IMR-90 (cell line): ENCODE results near the gene CERK. TPM values are rescaled to one million over a fixed set of nuclear protein-coding genes. Genes with fewer than 3 reads are reported as not detected.

Source experiments
- ATAC-seq: fragments of 200-7000 bp; cut with Tn5 transposase; 2 replicates; pipeline ENCODE4 v1.9.1; 2020; ENCODE audit warnings: low read depth, mild to moderate bottlenecking, moderate library complexity
- BruUV-seq: library from RNA; stranded (reverse); fragments of 400-500 nt; replicated peaks from 2 replicates; lab custom pipeline; 2021; lab: Mats Ljungman, UMichigan
- CTCF ChIA-PET: fragments of 300-600 bp; formaldehyde crosslinking; extraction: SDS; loops from one replicate; lab custom pipeline; 2021; ENCODE audit warnings: antibody characterized with exemption; lab: Yijun Ruan, JAX
- POLR2A ChIA-PET: fragments of 300-600 bp; sonication (Branson Sonifier 250); formaldehyde crosslinking; loops from one replicate; lab custom pipeline; 2022; ENCODE audit warnings: antibody characterized with exemption; ENCODE audit not compliant: unreplicated experiment; lab: Charles Lee
- DNase-seq: peaks from one replicate; pipeline ENCODE4 v3.0.0; 2013
- H2AFZ ChIP-seq: replicated peaks from 2 replicates; pipeline ENCODE3; 2013; ENCODE audit warnings: low read length, mild to moderate bottlenecking; ENCODE audit not compliant: poor library complexity
- H2AK5ac ChIP-seq: 2 replicates; pipeline ENCODE4 v1.6.1; 2013; ENCODE audit warnings: low read depth, low read length, inconsistent platforms
- H2AK9ac ChIP-seq: replicated peaks from 2 replicates; pipeline ENCODE3; 2013; ENCODE audit warnings: mild to moderate bottlenecking, low read depth, low read length, moderate library complexity; ENCODE audit not compliant: poor library complexity
- H2BK120ac ChIP-seq: 2 replicates; pipeline ENCODE4 v1.6.1; 2013; ENCODE audit warnings: low read depth, low read length, inconsistent platforms
- H2BK15ac ChIP-seq: 3 replicates; pipeline ENCODE4 v1.6.1; 2013; ENCODE audit warnings: low read depth, low read length, inconsistent platforms
- H2BK20ac ChIP-seq: 2 replicates; pipeline ENCODE4 v1.6.1; 2013; ENCODE audit warnings: low read depth, mild to moderate bottlenecking, inconsistent platforms, low read length, moderate library complexity
- H2BK5ac ChIP-seq: 2 replicates; pipeline ENCODE4 v1.6.1; 2013; ENCODE audit warnings: mild to moderate bottlenecking, low read depth, low read length, inconsistent platforms; ENCODE audit not compliant: poor library complexity, severe bottlenecking
- H3K14ac ChIP-seq: replicated peaks from 2 replicates; pipeline ENCODE4 v1.6.1; 2013; ENCODE audit warnings: low read depth, low read length, inconsistent platforms
- H3K18ac ChIP-seq: 2 replicates; pipeline ENCODE4 v1.6.1; 2013; ENCODE audit warnings: low read depth, low read length, control low read depth
- H3K23ac ChIP-seq: 2 replicates; pipeline ENCODE4 v1.6.1; 2013; ENCODE audit warnings: low read depth, low read length, inconsistent platforms
- H3K27ac ChIP-seq: 2 replicates; pipeline ENCODE4 v1.5.1; 2013; ENCODE audit warnings: mild to moderate bottlenecking, control low read depth, low read length; ENCODE audit not compliant: insufficient read depth
- H3K27me3 ChIP-seq: 2 replicates; pipeline ENCODE4 v1.6.1; 2013; ENCODE audit warnings: low read length; ENCODE audit not compliant: control insufficient read depth, insufficient read depth
- H3K36me3 ChIP-seq: 2 replicates; pipeline ENCODE4 v1.6.1; 2013; ENCODE audit warnings: low read length, mixed read lengths; ENCODE audit not compliant: control insufficient read depth, insufficient read depth
- H3K4ac ChIP-seq: 2 replicates; pipeline ENCODE4 v1.6.1; 2013; ENCODE audit warnings: low read depth, low read length, inconsistent platforms
- H3K4me1 ChIP-seq: 2 replicates; pipeline ENCODE4 v1.6.1; 2013; ENCODE audit warnings: low read length, mixed read lengths; ENCODE audit not compliant: control insufficient read depth, insufficient read depth
- H3K4me2 ChIP-seq: 2 replicates; pipeline ENCODE4 v1.6.1; 2013; ENCODE audit warnings: low read depth, mild to moderate bottlenecking, control low read depth, low read length, moderate library complexity
- H3K4me3 ChIP-seq: 2 replicates; pipeline ENCODE4 v1.5.1; 2013; ENCODE audit warnings: low read depth, mild to moderate bottlenecking, control low read depth, low read length, moderate library complexity; ENCODE audit not compliant: insufficient read depth
- H3K56ac ChIP-seq: 2 replicates; pipeline ENCODE4 v1.6.1; 2013; ENCODE audit warnings: low read length, inconsistent platforms; ENCODE audit not compliant: insufficient read depth; ENCODE audit errors: extremely low read depth
- H3K79me1 ChIP-seq, 2 experiments: 2 replicates each; pipeline ENCODE4 v1.6.1; 2013; ENCODE audit warnings: low read length in 2 of 2, inconsistent platforms in 1 of 2, low read depth in 1 of 2
- H3K9ac ChIP-seq: 2 replicates; pipeline ENCODE4 v1.6.1; 2013; ENCODE audit warnings: low read depth, low read length, control low read depth
- H3K9me1 ChIP-seq: 2 replicates; pipeline ENCODE4 v1.6.1; 2013; ENCODE audit warnings: low read length, inconsistent platforms; ENCODE audit not compliant: insufficient read depth
- H3K9me3 ChIP-seq: 2 replicates; pipeline ENCODE4 v1.6.1; 2013; ENCODE audit warnings: low read length; ENCODE audit not compliant: control insufficient read depth, insufficient read depth
- H4K20me1 ChIP-seq: 2 replicates; pipeline ENCODE4 v1.6.1; 2013; ENCODE audit warnings: low read length, inconsistent platforms; ENCODE audit not compliant: insufficient read depth
- H4K5ac ChIP-seq: 2 replicates; pipeline ENCODE4 v1.6.1; 2013; ENCODE audit warnings: mild to moderate bottlenecking, low read depth, low read length, control low read depth
- H4K8ac ChIP-seq, 2 experiments: 2 replicates each; pipeline ENCODE4 v1.6.1; 2013; ENCODE audit warnings: low read depth in 2 of 2, low read length in 2 of 2, control low read depth in 1 of 2, inconsistent platforms in 1 of 2
- H4K91ac ChIP-seq: 2 replicates; pipeline ENCODE4 v1.6.1; 2013; ENCODE audit warnings: low read depth, low read length, inconsistent platforms; ENCODE audit not compliant: insufficient read depth
- ELK1 ChIP-seq: fragments of 150-350 bp; IDR thresholded peaks from 2 replicates; pipeline ENCODE4 v1.6.1; 2016; ENCODE audit warnings: low read depth, mild to moderate bottlenecking, low read length, moderate library complexity, borderline replicate concordance
- MAFK ChIP-seq: IDR thresholded peaks from 2 replicates; pipeline ENCODE4 v1.6.1; 2012; ENCODE audit warnings: low read depth, low read length, improper control_type of control experiment
- POLR2A ChIP-seq: IDR thresholded peaks from 2 replicates; pipeline ENCODE4 v1.6.1; 2012; ENCODE audit warnings: mild to moderate bottlenecking, low read depth, low read length
- SMC3 ChIP-seq: fragments of 150-350 bp; IDR thresholded peaks from 2 replicates; pipeline ENCODE4 v1.6.1; 2016; ENCODE audit warnings: low read depth, mild to moderate bottlenecking, antibody characterized with exemption, low read length, moderate library complexity
- USF2 ChIP-seq: fragments of 150-350 bp; IDR thresholded peaks from 2 replicates; pipeline ENCODE4 v1.6.1; 2017; ENCODE audit warnings: mild to moderate bottlenecking, antibody characterized with exemption, low read length, low read depth
- WGBS, 2 experiments: methylation state at CpG; one replicate each; pipeline versions ENCODE4 v1.1.5 to v1.1.7; 2013; ENCODE audit warnings: missing lambda C conversion rate in 2 of 2; ENCODE audit not compliant: insufficient read length in 1 of 2; ENCODE audit errors: extremely low coverage in 2 of 2; 5-methylcytosine and 5-hydroxymethylcytosine counted together
- dilution Hi-C: fragments of 300-500 bp; cut with HindIII; formaldehyde crosslinking; loops from one replicate; pipeline ENCODE4 v1.14.3; 2018; ENCODE audit warnings: low sequenced_read_pairs; ENCODE audit not compliant: unreplicated experiment
- in situ Hi-C: fragments of 300-500 bp; cut with MboI; formaldehyde crosslinking; loops from 3 replicates; pipeline ENCODE4 v1.14.3; 2019; ENCODE audit warnings: low sequenced_read_pairs, inconsistent platforms, mixed read lengths
- intact Hi-C: fragments of 100-400 bp; cut with micrococcal nuclease; formaldehyde crosslinking; loops from 2 replicates; pipeline ENCODE4 v1.10.0; 2022
- polyA plus RNA-seq, 3 experiments: library from polyadenylated mRNA; depleted of rRNA; stranded (reverse); fragments of >200 nt; gene quantifications; 2 replicates each; pipeline ENCODE4 v1.2.3, GENCODE V29; 2012; ENCODE audit warnings: low replicate concordance in 1 of 3
- total RNA-seq: library from RNA; depleted of rRNA; stranded (reverse); fragments of >200 nt; gene quantifications from 2 replicates; pipeline ENCODE4 v1.2.3, GENCODE V29; 2012

The CERK gene
- total and polyA plus RNA-seq, 2 of the 4 experiments (the other 2 are of a cell fraction), result 25.3 to 38.7 TPM

DNA sequence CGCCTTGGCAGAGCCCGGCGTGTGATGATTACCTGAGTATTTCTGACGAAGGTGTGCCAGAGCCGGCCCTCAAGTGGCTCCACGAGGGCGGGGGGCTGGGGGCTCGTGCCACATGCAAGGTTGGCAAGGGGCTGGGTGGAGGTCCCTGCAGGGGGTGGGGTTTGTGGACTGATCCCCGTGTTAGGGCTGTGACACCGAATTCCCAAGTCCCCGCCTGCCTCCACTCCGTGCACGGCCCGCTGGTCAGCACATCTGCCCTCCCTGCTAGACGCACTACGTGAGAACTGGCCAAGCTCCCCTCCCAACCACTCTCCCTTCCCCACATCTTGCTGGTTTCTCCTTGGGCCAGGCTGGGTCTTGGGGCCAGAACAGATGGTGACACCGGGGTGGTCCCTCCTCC is 83.6 kb downstream of the CERK start:
- Histone ChIP-seq H4K8ac (no peak overlapping the region), H3K18ac (no peak overlapping the region), H2AFZ (no peak overlapping the region), H4K20me1 (peaks cover 11% of the 10 kb centered on the region), H3K4me2 (no peak overlapping the region), H3K27ac (no peak overlapping the region), H3K9me3 (no peaks in the 10 kb centered on the region), H3K79me1 (peaks cover 2 to 3% of the 10 kb centered on the region in 2 experiments; a peak in 1 of 4 replicates), H2BK120ac (no peak overlapping the region), H3K36me3 (peaks cover 7% of the 10 kb centered on the region; the same call in 1 of the 2 replicates), H3K27me3 (no peaks in the 10 kb centered on the region), H2AK5ac (no peak overlapping the region), H3K56ac (no peak overlapping the region), H2BK5ac (no peak overlapping the region), H3K14ac (no peak overlapping the region), H4K91ac (no peak overlapping the region), H4K5ac (no peak overlapping the region), H3K4me1 (peaks cover 22% of the 10 kb centered on the region; the same call in 1 of the 2 replicates), H3K4me3 (no peak overlapping the region), H2BK15ac (no peak overlapping the region), H3K23ac (no peak overlapping the region), H2AK9ac (no peak overlapping the region), H3K4ac (no peak overlapping the region), H3K9me1 (peaks cover 3% of the 10 kb centered on the region; the same call in 1 of the 2 replicates), H3K9ac (no peak overlapping the region), H2BK20ac (no peak overlapping the region)
- BruUV-seq, result no TSS peak
- intact Hi-C loops (no loop called here), dilution Hi-C loops (no loop called here), in situ Hi-C loops (no loop called here)
- POLR2A ChIA-PET, result no interaction called here
- TF ChIP-seq POLR2A (no peak), SMC3 (no peak), ELK1 (no peak), MAFK (no peak), USF2 (no peak)
- WGBS, 2 experiments, result 93% methylated on average over 3 of the region's 17 CpGs; no CpG with 5 or more reads in 1 of the 2 experiments
- ATAC-seq, result no peak
- CTCF ChIA-PET, result no interaction called here
- DNase-seq, result no peak
